KOPT-K1 (cell line): ENCODE measurements around the gene TADA2A.

Experiments
- H3K27ac ChIP-seq: fragments of 200-600 bp; sonication (generic); 2 replicates; pipeline ENCODE4 v1.5.1; 2016; ENCODE audit warnings: antibody characterized with exemption, mild to moderate bottlenecking, low read depth, low read length; ENCODE audit not compliant: poor library complexity, severe bottlenecking
- H3K36me3 ChIP-seq: fragments of 200-600 bp; sonication (generic); 2 replicates; pipeline ENCODE4 v1.5.1; 2017; ENCODE audit warnings: antibody characterized with exemption, mild to moderate bottlenecking, low read length, moderate library complexity; ENCODE audit not compliant: insufficient read depth
- H3K9me3 ChIP-seq: fragments of 200-600 bp; sonication (generic); 2 replicates; pipeline ENCODE4 v1.5.1; 2017; ENCODE audit warnings: antibody characterized with exemption, low read length, mild to moderate bottlenecking; ENCODE audit not compliant: insufficient read depth, poor library complexity, severe bottlenecking

The TADA2A gene

GRCh38 chr17:37489197-37490001 lies 82.7 kb downstream of the TADA2A start, which contains the start of gene DUSP14:
Gene DUSP14 (plus strand): TSS chr17:37489891. CDS start chr17:37512273, 22,382 bp downstream.
- no peaks in the 10 kb centered on the region for H3K9me3 ChIP-seq
- H3K27ac ChIP-seq: peak within 1 kb of the TSS; percentile 46
- no peaks in the 10 kb centered on the region for H3K36me3 ChIP-seq

GRCh38 chr17:37490022-37490587 lies 83.4 kb downstream of the TADA2A start:
- peak overlapping the region; percentile 17 for H3K27ac ChIP-seq
- no peaks in the 10 kb centered on the region for H3K9me3 ChIP-seq

GRCh38 chr17:37490638-37491614 lies 84.2 kb downstream of the TADA2A start:
- H3K27ac ChIP-seq: peak overlapping the region; percentile 17
- H3K9me3 ChIP-seq: no peaks in the 10 kb centered on the region
- H3K36me3 ChIP-seq: no peaks in the 10 kb centered on the region

More at GRCh38 chr17:37490022-37490587, 83.4 kb downstream of the TADA2A start:
- H3K36me3 ChIP-seq: no peaks in the 10 kb centered on the region

- no peak overlapping the region for H3K27ac ChIP-seq
Observed at GRCh38 chr17:37492167-37492566, 85.5 kb downstream of the TADA2A start.

GRCh38 chr17:37493249-37494027 lies 86.8 kb downstream of the TADA2A start:
- H3K27ac ChIP-seq: no peak overlapping the region
- no peaks in the 10 kb centered on the region for H3K36me3 ChIP-seq
- no peaks in the 10 kb centered on the region for H3K9me3 ChIP-seq

More at GRCh38 chr17:37492167-37492566, 85.5 kb downstream of the TADA2A start:
- H3K9me3 ChIP-seq: no peaks in the 10 kb centered on the region
- H3K36me3 ChIP-seq: no peaks in the 10 kb centered on the region

- Histone ChIP-seq H3K27ac (no peak overlapping the region), H3K9me3 (no peaks in the 10 kb centered on the region)
Observed at GRCh38 chr17:37494401-37494831, 87.7 kb downstream of the TADA2A start.

GRCh38 chr17:37494971-37495370 lies 88.3 kb downstream of the TADA2A start:
- no peaks in the 10 kb centered on the region for H3K36me3 ChIP-seq
- no peak overlapping the region for H3K27ac ChIP-seq
- no peaks in the 10 kb centered on the region for H3K9me3 ChIP-seq

More at GRCh38 chr17:37494401-37494831, 87.7 kb downstream of the TADA2A start:
- no peaks in the 10 kb centered on the region for H3K36me3 ChIP-seq

GRCh38 chr17:37500378-37500777 lies 93.7 kb downstream of the TADA2A start:
- no peaks in the 10 kb centered on the region for H3K9me3 ChIP-seq
- H3K27ac ChIP-seq: no peak overlapping the region
- no peaks in the 10 kb centered on the region for H3K36me3 ChIP-seq

GRCh38 chr17:37502009-37502936 lies 95.6 kb downstream of the TADA2A start:
- H3K9me3 ChIP-seq: no peaks in the 10 kb centered on the region
- H3K27ac ChIP-seq: no peak overlapping the region
- H3K36me3 ChIP-seq: no peaks in the 10 kb centered on the region

- Histone ChIP-seq H3K9me3 (no peaks in the 10 kb centered on the region), H3K27ac (no peak overlapping the region), H3K36me3 (no peaks in the 10 kb centered on the region)
Observed at GRCh38 chr17:37503148-37503547, 96.5 kb downstream of the TADA2A start.

GRCh38 chr17:37505333-37505732 lies 98.6 kb downstream of the TADA2A start:
- Histone ChIP-seq H3K9me3 (no peaks in the 10 kb centered on the region), H3K36me3 (no peaks in the 10 kb centered on the region), H3K27ac (peak overlapping the region; percentile 64)

GRCh38 chr17:37506678-37507077 lies 100.0 kb downstream of the TADA2A start:
- Histone ChIP-seq H3K36me3 (no peaks in the 10 kb centered on the region), H3K9me3 (no peaks in the 10 kb centered on the region), H3K27ac (peak overlapping the region; percentile 64)

- no peak overlapping the region for H3K27ac ChIP-seq
- peaks cover 3% of the 10 kb centered on the region for H3K36me3 ChIP-seq
- no peaks in the 10 kb centered on the region for H3K9me3 ChIP-seq
Observed at GRCh38 chr17:37507111-37507510, 100.4 kb downstream of the TADA2A start.
